Measurements from ENCODE around the gene F10. TPM values are rescaled to one million over a fixed set of nuclear protein-coding genes. Genes with fewer than 3 reads are reported as not detected.

Gene F10
- total and polyA plus RNA-seq, 2 experiments from 2014 or later, result 143 to 148 TPM

- H3K36me3 ChIP-seq (replicated peaks; ENCODE audit: insufficient read depth, low read depth), result peaks cover 5% of the 10 kb centered on the region
- H3K4me3 ChIP-seq, result no peak overlapping the region
- no peak overlapping the region for H3K27ac ChIP-seq
- no peaks in the 10 kb centered on the region for H3K79me2 ChIP-seq
- 77% methylated on average over 3 of the region's 3 CpGs for WGBS (ENCODE audit: low lambda C conversion rate, missing lambda C conversion rate)
- no peak for DNase-seq (ENCODE audit: low spot score)
- no peak overlapping the region for H3K4me2 ChIP-seq
- TF ChIP-seq EZH2 (IDR thresholded peaks at IDR 0.05; ENCODE audit: borderline replicate concordance) (no peak), CTCF (IDR thresholded peaks at IDR 0.05; ENCODE audit: poor library complexity) (no peak), EZH2phosphoT487 (IDR thresholded peaks at IDR 0.05; ENCODE audit: low read depth, severe bottlenecking, unreplicated experiment) (no peak)
- no peaks in the 10 kb centered on the region for H4K20me1 ChIP-seq (ENCODE audit: insufficient read depth, poor library complexity, severe bottlenecking)
- no peaks in the 10 kb centered on the region for H3K9me2 ChIP-seq (replicated peaks; ENCODE audit: insufficient read depth)
- no peaks in the 10 kb centered on the region for H3K4me1 ChIP-seq (ENCODE audit: insufficient read depth)
- no peaks in the 10 kb centered on the region for H3K9me3 ChIP-seq (ENCODE audit: low read depth)
- no peaks in the 10 kb centered on the region for H3K27me3 ChIP-seq
- no peak overlapping the region for H2AFZ ChIP-seq
These were observed 56.2 kb downstream of the F10 start for GRCh38 chr13:113178896-113179167.

GRCh38 chr13:113179374-113180230 lies 57.0 kb downstream of the F10 start:
- Histone ChIP-seq H3K27me3 (no peaks in the 10 kb centered on the region), H4K20me1 (ENCODE audit: insufficient read depth, poor library complexity, severe bottlenecking) (no peaks in the 10 kb centered on the region), H3K27ac (no peak overlapping the region), H3K36me3 (replicated peaks; ENCODE audit: insufficient read depth, low read depth) (peaks cover 5% of the 10 kb centered on the region), H3K4me1 (ENCODE audit: insufficient read depth) (no peaks in the 10 kb centered on the region), H3K9me2 (replicated peaks; ENCODE audit: insufficient read depth) (no peaks in the 10 kb centered on the region), H3K4me3 (no peak overlapping the region), H2AFZ (no peak overlapping the region), H3K79me2 (no peaks in the 10 kb centered on the region), H3K4me2 (no peak overlapping the region), H3K9me3 (ENCODE audit: low read depth) (no peaks in the 10 kb centered on the region)
- 83% methylated on average over 28 of the region's 28 CpGs for WGBS (ENCODE audit: low lambda C conversion rate, missing lambda C conversion rate)
- TF ChIP-seq CTCF (IDR thresholded peaks at IDR 0.05; ENCODE audit: poor library complexity), result no peak
- TF ChIP-seq EZH2 (IDR thresholded peaks at IDR 0.05; ENCODE audit: borderline replicate concordance), result no peak
- no peak for TF ChIP-seq EZH2phosphoT487 (IDR thresholded peaks at IDR 0.05; ENCODE audit: low read depth, severe bottlenecking, unreplicated experiment)
- DNase-seq (ENCODE audit: low spot score), result no peak

GRCh38 chr13:113182046-113182445 lies 59.4 kb downstream of the F10 start:
- Histone ChIP-seq H3K79me2 (peaks cover 5% of the 10 kb centered on the region), H2AFZ (no peak overlapping the region), H3K9me3 (ENCODE audit: low read depth) (no peaks in the 10 kb centered on the region), H3K9me2 (replicated peaks; ENCODE audit: insufficient read depth) (no peaks in the 10 kb centered on the region), H3K27me3 (no peaks in the 10 kb centered on the region), H3K27ac (no peak overlapping the region), H3K4me3 (no peak overlapping the region), H3K4me1 (ENCODE audit: insufficient read depth) (no peaks in the 10 kb centered on the region), H4K20me1 (ENCODE audit: insufficient read depth, poor library complexity, severe bottlenecking) (no peaks in the 10 kb centered on the region), H3K4me2 (no peak overlapping the region), H3K36me3 (replicated peaks; ENCODE audit: insufficient read depth, low read depth) (peaks cover 5% of the 10 kb centered on the region)
- no peak for DNase-seq (ENCODE audit: low spot score)
- TF ChIP-seq EZH2phosphoT487 (IDR thresholded peaks at IDR 0.05; ENCODE audit: low read depth, severe bottlenecking, unreplicated experiment) (no peak), CTCF (IDR thresholded peaks at IDR 0.05; ENCODE audit: poor library complexity) (no peak), EZH2 (IDR thresholded peaks at IDR 0.05; ENCODE audit: borderline replicate concordance) (no peak)
- WGBS (ENCODE audit: low lambda C conversion rate, missing lambda C conversion rate), result 95% methylated on average over 4 of the region's 4 CpGs
